A549 (cell line): ENCODE results near the gene PAPPA2.

Source experiments
- CHD4 ChIP-seq: fragments of 200-600 bp; sonication (generic); IDR thresholded peaks from 2 replicates; pipeline ENCODE4 v1.6.1; 2016; ENCODE audit warnings: antibody characterized with exemption, mild to moderate bottlenecking, borderline replicate concordance
- MAZ ChIP-seq: fragments of 150-350 bp; IDR thresholded peaks from 2 replicates; pipeline ENCODE4 v1.6.1; 2014; ENCODE audit warnings: antibody characterized with exemption, low read depth, low read length, borderline replicate concordance
- POLR2A ChIP-seq: IDR thresholded peaks from 2 replicates; pipeline ENCODE4 v1.6.1; 2012; ENCODE audit warnings: mild to moderate bottlenecking, low read length
- RAD21 ChIP-seq, 2 experiments: fragments of >200 bp in 1 of 2; sonication (Bioruptor Twin) in 1 of 2; formaldehyde crosslinking in 1 of 2; IDR thresholded peaks in 1 of 2; conservative IDR thresholded peaks in 1 of 2; 2 replicates in 1 of 2; 3 replicates in 1 of 2; pipeline ENCODE4 v1.6.1; 2012 to 2018; ENCODE audit warnings: inconsistent platforms in 1 of 2

- no peak for TF ChIP-seq CHD4
- TF ChIP-seq RAD21 (conservative IDR thresholded peaks at IDR 0.05 in 1 of 2, IDR thresholded peaks at IDR 0.05 in 1 of 2): no peak
- TF ChIP-seq MAZ: no peak
- no peak for TF ChIP-seq POLR2A
Observed at GRCh38 chr1:176440176-176440575, 22.8 kb upstream of the PAPPA2 start.
